A549 (cell line): ENCODE data around the gene ARMCX1. TPM values are rescaled to one million over a fixed set of nuclear protein-coding genes. Genes with fewer than 3 reads are reported as not detected.
"Not testable (repeated sequence)": the region's sequence is repeated elsewhere in the genome, so short reads cannot be mapped to it uniquely, and the experiment has no call there.

Source experiments
- ATAC-seq, 2 experiments: fragments of 200-7000 bp in 1 of 2; fragments of >200 bp in 1 of 2; cut with Nextera tagmentation in 1 of 2; cut with Tn5 transposase in 1 of 2; 3 replicates each; pipeline versions ENCODE4 v1.8.0 to v1.9.1; 2018 to 2020; ENCODE audit warnings: mild to moderate bottlenecking in 1 of 2, moderate library complexity in 1 of 2
- CTCF ChIA-PET: fragments of 300-600 bp; sonication (Branson Sonifier 250); formaldehyde crosslinking; extraction: SDS; loops from one replicate; lab custom pipeline; 2021; ENCODE audit warnings: antibody characterized with exemption, inconsistent platforms; lab: Yijun Ruan, JAX
- POLR2A ChIA-PET: fragments of 350-600 bp; formaldehyde crosslinking; extraction: SDS; loops from one replicate; lab custom pipeline; 2021; ENCODE audit warnings: antibody characterized with exemption, inconsistent platforms; lab: Yijun Ruan, JAX
- DNase-seq, 2 experiments: peaks; one replicate each; pipeline versions ENCODE4 v3.0.0 to v3.0.0-alpha.2; 2011 to 2016; ENCODE audit warnings: low read depth in 1 of 2, low spot score in 1 of 2
- FAIRE-seq: peaks from 2 replicates; lab custom pipeline; 2011; peaks lifted over from hg19 to GRCh38; lab: Jason Lieb, UNC
- H3K27ac ChIP-seq, 2 experiments: fragments of >200 bp; sonication (Bioruptor Twin); formaldehyde crosslinking; 3 replicates each; pipeline ENCODE4 v1.5.1; 2016 to 2017
- H3K4me1 ChIP-seq: fragments of >200 bp; sonication (Bioruptor Twin); formaldehyde crosslinking; 3 replicates; pipeline ENCODE4 v1.6.1; 2016
- H3K4me2 ChIP-seq: fragments of >200 bp; sonication (Bioruptor Twin); formaldehyde crosslinking; 3 replicates; pipeline ENCODE4 v1.6.1; 2016
- H3K4me3 ChIP-seq: fragments of >200 bp; sonication (Bioruptor Twin); formaldehyde crosslinking; 3 replicates; pipeline ENCODE4 v1.5.1; 2016
- H3K9me3 ChIP-seq: fragments of >200 bp; sonication (Bioruptor Twin); formaldehyde crosslinking; 3 replicates; pipeline ENCODE4 v1.6.1; 2016
- CEBPB ChIP-seq, 2 experiments: fragments of >200 bp in 1 of 2; sonication (Bioruptor Twin) in 1 of 2; formaldehyde crosslinking in 1 of 2; IDR thresholded peaks; 2 replicates each; pipeline ENCODE4 v1.6.1; 2012 to 2016
- CHD2 ChIP-seq: fragments of 150-350 bp; IDR thresholded peaks from 2 replicates; pipeline ENCODE4 v1.6.1; 2014; ENCODE audit warnings: low read length; ENCODE audit not compliant: partially characterized antibody
- CHD4 ChIP-seq: fragments of 200-600 bp; sonication (generic); IDR thresholded peaks from 2 replicates; pipeline ENCODE4 v1.6.1; 2016; ENCODE audit warnings: antibody characterized with exemption, mild to moderate bottlenecking, borderline replicate concordance
- FOSL2 ChIP-seq, 2 experiments: fragments of 450-650 bp in 1 of 2; fragments of >200 bp in 1 of 2; sonication (Bioruptor Twin) in 1 of 2; formaldehyde crosslinking; IDR thresholded peaks; 2 replicates each; pipeline versions ENCODE4 v1.5.0 to v1.6.1; 2016 to 2020; ENCODE audit warnings: mild to moderate bottlenecking in 1 of 2, moderate library complexity in 1 of 2
- HDAC2 ChIP-seq: fragments of 200-600 bp; sonication (generic); IDR thresholded peaks from 2 replicates; pipeline ENCODE4 v1.6.1; 2016
- KDM5A ChIP-seq: fragments of 200-600 bp; sonication (generic); IDR thresholded peaks from 2 replicates; pipeline ENCODE4 v1.6.1; 2016; ENCODE audit warnings: antibody characterized with exemption, mild to moderate bottlenecking
- MAFK ChIP-seq: fragments of 450-650 bp; IDR thresholded peaks from 2 replicates; pipeline ENCODE4 v1.6.1; 2014; ENCODE audit not compliant: partially characterized antibody
- POLR2A ChIP-seq: IDR thresholded peaks from 2 replicates; pipeline ENCODE4 v1.6.1; 2012; ENCODE audit warnings: mild to moderate bottlenecking, low read length
- RAD21 ChIP-seq, 2 experiments: fragments of >200 bp in 1 of 2; sonication (Bioruptor Twin) in 1 of 2; formaldehyde crosslinking in 1 of 2; IDR thresholded peaks in 1 of 2; conservative IDR thresholded peaks in 1 of 2; 2 replicates in 1 of 2; 3 replicates in 1 of 2; pipeline ENCODE4 v1.6.1; 2012 to 2018; ENCODE audit warnings: inconsistent platforms in 1 of 2
- RCOR1 ChIP-seq: fragments of 150-350 bp; IDR thresholded peaks from 2 replicates; pipeline ENCODE4 v1.6.1; 2014; ENCODE audit warnings: antibody characterized with exemption, low read length, low read depth
- RFX5 ChIP-seq: fragments of 450-650 bp; IDR thresholded peaks from 2 replicates; pipeline ENCODE4 v1.7.1; 2014; ENCODE audit warnings: antibody characterized with exemption, mild to moderate bottlenecking, moderate library complexity
- SMC3 ChIP-seq: fragments of >200 bp; sonication (Bioruptor Twin); formaldehyde crosslinking; IDR thresholded peaks from 3 replicates; pipeline ENCODE4 v1.6.1; 2018; ENCODE audit warnings: inconsistent platforms
- SREBF2 ChIP-seq: fragments of 450-650 bp; IDR thresholded peaks from 2 replicates; pipeline ENCODE4 v1.6.1; 2014; ENCODE audit warnings: mild to moderate bottlenecking, moderate library complexity
- TFCP2L1 ChIP-seq: fragments of 250-450 bp; sonication (Bioruptor Pico); IDR thresholded peaks from 2 replicates; pipeline ENCODE4 v1.5.0; 2021; ENCODE audit warnings: mild to moderate bottlenecking
- ZC3H11A ChIP-seq: fragments of 450-650 bp; IDR thresholded peaks from 2 replicates; pipeline ENCODE4 v1.6.1; 2014; ENCODE audit warnings: antibody characterized with exemption, mild to moderate bottlenecking
- ZNF302 ChIP-seq: fragments of 250-450 bp; sonication (Bioruptor Pico); IDR thresholded peaks from 2 replicates; pipeline ENCODE4 v1.9.0; 2021; ENCODE audit warnings: inconsistent platforms, mild to moderate bottlenecking, moderate library complexity
- WGBS: methylation state at CpG from one replicate; pipeline ENCODE4 v1.1.6; 2017; ENCODE audit errors: missing lambda C conversion rate; 5-methylcytosine and 5-hydroxymethylcytosine counted together
- polyA plus RNA-seq, 4 experiments: library from polyadenylated mRNA; depleted of rRNA in 3 of 4; stranded (reverse); fragments of >200 nt; fragmentation: RNase III in 1 of 4; extraction: RNeasy Plus Mini Kit Qiagen cat#74134 plus additional on column Dnase treatment in 1 of 4; gene quantifications; 2 replicates in 3 of 4; 3 replicates in 1 of 4; pipeline ENCODE4 v1.2.3, GENCODE V29; 2011 to 2017
- TF ChIP-seq, protein P1 (sequence below): IDR thresholded peaks from 2 replicates; pipeline ENCODE4 v1.6.1; 2012; ENCODE audit warnings: low read depth, borderline replicate concordance
- TF ChIP-seq, protein P2 (sequence below): fragments of >200 bp; sonication (Bioruptor Twin); formaldehyde crosslinking; IDR thresholded peaks from 3 replicates; pipeline ENCODE4 v1.5.1; 2016

ARMCX1 gene
- polyA plus RNA-seq, 2 of the 4 experiments (the other 2 are of a cell fraction) = 0.48 to 0.89 TPM

DNA sequence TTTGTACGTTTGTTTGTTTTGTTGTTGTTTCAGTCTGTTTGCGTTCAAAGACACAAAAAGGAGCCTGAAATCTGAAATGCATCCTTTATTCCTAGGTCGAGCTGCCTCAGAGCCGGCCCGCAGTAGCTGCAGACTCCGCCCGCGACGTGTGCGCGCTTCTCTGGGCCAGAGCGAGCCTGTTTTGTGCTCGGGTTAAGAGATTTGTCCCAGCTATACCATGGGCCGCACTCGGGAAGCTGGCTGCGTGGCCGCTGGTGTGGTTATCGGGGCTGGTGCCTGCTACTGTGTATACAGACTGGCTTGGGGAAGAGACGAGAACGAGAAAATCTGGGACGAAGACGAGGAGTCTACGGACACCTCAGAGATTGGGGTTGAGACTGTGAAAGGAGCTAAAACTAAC, 2.4 kb downstream of the ARMCX1 start:
- no peak for DNase-seq
- Histone ChIP-seq H3K4me2 (no peak overlapping the region), H3K4me3 (no peak overlapping the region), H3K4me1 (no peaks in the 10 kb centered on the region), H3K27ac (no peak overlapping the region)
- WGBS = 89% methylated on average over 23 of the region's 23 CpGs
- ChIA-PET CTCF (interaction anchor here (0.6 kb wide), 1 partner anchor 39 kb away, joined by 3 read pairs; no protein-coding TSS in a partner anchor), POLR2A (no interaction called here)
- FAIRE-seq = no peak
- TF ChIP-seq ZC3H11A = no peak
- TF ChIP-seq HDAC2 = no peak
- TF ChIP-seq RFX5 = no peak
- TF ChIP-seq KDM5A = no peak
- TF ChIP-seq, protein P1, sequence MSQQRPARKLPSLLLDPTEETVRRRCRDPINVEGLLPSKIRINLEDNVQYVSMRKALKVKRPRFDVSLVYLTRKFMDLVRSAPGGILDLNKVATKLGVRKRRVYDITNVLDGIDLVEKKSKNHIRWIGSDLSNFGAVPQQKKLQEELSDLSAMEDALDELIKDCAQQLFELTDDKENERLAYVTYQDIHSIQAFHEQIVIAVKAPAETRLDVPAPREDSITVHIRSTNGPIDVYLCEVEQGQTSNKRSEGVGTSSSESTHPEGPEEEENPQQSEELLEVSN = no peak
- no peak for TF ChIP-seq TFCP2L1 (CRISPR knock-in tag)
- no peak for TF ChIP-seq CHD4
- no peak for TF ChIP-seq POLR2A
- TF ChIP-seq, all 56 proteins: peak for 0
- no peaks in the 10 kb centered on the region for H3K9me3 ChIP-seq
- ATAC-seq = no peak

DNA sequence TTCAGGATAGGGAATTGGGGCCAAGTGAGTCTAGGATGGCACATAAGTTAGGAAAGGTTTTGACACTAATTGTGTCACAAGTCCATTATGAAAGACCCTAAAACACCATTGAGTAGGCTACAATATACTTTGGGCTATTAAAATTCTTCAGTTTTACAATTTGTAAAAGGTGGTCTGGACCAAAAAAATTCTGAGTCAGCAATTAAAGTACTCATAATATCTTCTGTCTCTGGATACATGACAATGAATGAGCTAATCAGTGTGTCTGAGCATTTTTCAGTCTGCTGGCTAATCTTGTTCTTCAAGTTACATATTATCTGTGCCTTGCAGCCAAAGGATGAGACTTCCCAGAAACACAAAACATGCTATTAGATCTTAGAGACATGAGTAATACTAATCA, 14.3 kb downstream of the ARMCX1 start:
- Histone ChIP-seq H3K9me3 (no peaks in the 10 kb centered on the region), H3K4me2 (no peak overlapping the region), H3K27ac (no peak overlapping the region), H3K4me1 (no peaks in the 10 kb centered on the region)
- DNase-seq (no peak), FAIRE-seq (no peak), ATAC-seq (no peak)
- TF ChIP-seq FOSL2 (IDR thresholded peaks at IDR 0.05) (no peak), FOSL2 (CRISPR knock-in tag; IDR thresholded peaks at IDR 0.05) (no peak), MAFK (peak; percentile 83), RFX5 (no peak), ZNF302 (no peak), SREBF2 (no peak)
- TF ChIP-seq, all 56 proteins: peak for 1
- ChIA-PET CTCF (no interaction called here), POLR2A (no interaction called here)
- no peak overlapping the region for H3K4me3 ChIP-seq

DNA sequence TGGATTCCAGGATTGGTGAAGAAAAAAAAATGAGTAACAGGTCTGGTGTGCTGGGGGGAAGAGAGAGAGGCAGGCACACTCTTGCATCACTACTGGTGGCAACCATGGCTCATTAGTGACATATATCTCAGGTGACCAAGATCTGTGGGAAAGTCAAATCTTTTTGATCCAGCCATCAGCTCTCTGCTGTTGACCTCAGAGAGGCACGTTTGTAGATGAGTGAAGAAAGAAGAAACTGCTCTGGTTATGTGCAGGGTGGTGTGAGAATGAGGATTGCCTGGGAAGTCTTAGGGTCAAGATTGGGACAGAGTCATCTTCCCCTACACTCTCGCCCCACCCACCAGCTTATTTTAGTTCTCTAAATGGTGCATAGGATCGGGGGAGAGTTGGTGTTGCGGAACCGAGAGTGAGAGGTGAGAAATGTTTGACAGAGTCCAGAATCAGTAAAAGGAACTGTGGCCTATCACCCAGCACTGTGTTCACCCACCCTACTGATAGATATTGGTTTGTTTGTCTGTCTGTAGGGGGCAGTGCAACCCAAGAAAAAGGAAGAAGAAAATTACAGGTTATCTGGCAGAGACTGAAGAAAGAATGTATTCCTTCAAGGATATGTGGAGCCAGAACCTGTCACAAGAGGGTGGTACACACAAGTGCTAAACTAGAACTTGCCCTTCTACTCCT, 45.5 kb downstream of the ARMCX1 start:
- Histone ChIP-seq H3K27ac (no peak overlapping the region), H3K9me3 (no peaks in the 10 kb centered on the region)
- peak; percentile 59 for FAIRE-seq
- WGBS = 0% methylated on average over 5 of the region's 5 CpGs
- TF ChIP-seq, protein P2, sequence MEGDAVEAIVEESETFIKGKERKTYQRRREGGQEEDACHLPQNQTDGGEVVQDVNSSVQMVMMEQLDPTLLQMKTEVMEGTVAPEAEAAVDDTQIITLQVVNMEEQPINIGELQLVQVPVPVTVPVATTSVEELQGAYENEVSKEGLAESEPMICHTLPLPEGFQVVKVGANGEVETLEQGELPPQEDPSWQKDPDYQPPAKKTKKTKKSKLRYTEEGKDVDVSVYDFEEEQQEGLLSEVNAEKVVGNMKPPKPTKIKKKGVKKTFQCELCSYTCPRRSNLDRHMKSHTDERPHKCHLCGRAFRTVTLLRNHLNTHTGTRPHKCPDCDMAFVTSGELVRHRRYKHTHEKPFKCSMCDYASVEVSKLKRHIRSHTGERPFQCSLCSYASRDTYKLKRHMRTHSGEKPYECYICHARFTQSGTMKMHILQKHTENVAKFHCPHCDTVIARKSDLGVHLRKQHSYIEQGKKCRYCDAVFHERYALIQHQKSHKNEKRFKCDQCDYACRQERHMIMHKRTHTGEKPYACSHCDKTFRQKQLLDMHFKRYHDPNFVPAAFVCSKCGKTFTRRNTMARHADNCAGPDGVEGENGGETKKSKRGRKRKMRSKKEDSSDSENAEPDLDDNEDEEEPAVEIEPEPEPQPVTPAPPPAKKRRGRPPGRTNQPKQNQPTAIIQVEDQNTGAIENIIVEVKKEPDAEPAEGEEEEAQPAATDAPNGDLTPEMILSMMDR = peak; percentile 71
- TF ChIP-seq CHD2 (no peak), SMC3 (peak; percentile 62; the same call in 2 of the 3 replicates), RCOR1 (no peak), RAD21 (conservative IDR thresholded peaks at IDR 0.05 in 1 of 2, IDR thresholded peaks at IDR 0.05 in 1 of 2) (peak; percentile 77 to 80), CEBPB (IDR thresholded peaks at IDR 0.05) (no peak)
- TF ChIP-seq, all 56 proteins: peak for 3
- CTCF ChIA-PET = interaction anchor here (0.7 to 1.8 kb wide), 9 partner anchors 9 to 215 kb away, joined by 3 to 7 read pairs (median 3); no protein-coding TSS in a partner anchor
- ATAC-seq = peak; percentile 88 to 94; a peak in 5 of 6 replicates
- Histone ChIP-seq H3K4me1 (no peaks in the 10 kb centered on the region), H3K4me3 (no peak overlapping the region), H3K4me2 (no peak overlapping the region)
- DNase-seq = peak; percentile 40 to 72
- POLR2A ChIA-PET = no interaction called here

DNA sequence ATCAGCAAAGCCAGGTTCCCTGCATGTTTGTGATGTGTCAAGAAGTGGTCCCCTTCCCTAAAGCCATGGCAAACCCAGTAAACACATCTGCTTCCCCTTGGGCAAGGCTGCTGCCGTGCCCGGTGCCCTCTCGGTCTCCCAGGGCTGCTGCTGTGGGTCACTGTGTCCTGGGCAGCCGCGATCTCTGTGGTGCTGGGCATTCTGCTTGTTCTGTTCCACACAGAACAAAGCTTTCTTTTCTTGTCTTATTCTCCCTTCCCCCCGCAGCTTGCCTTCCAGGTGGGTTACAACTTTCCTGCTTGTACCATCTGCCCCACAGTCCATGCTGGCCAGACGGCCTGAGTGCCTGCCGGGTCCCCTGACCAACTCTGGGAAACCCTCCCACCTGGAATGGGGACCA, 49.2 kb downstream of the ARMCX1 start:
- DNase-seq, ATAC-seq, H3K9me3 ChIP-seq, H3K4me1 ChIP-seq, H3K4me3 ChIP-seq, H3K27ac ChIP-seq, CTCF ChIA-PET, H3K4me2 ChIP-seq, POLR2A ChIA-PET: not testable (repeated sequence)
- WGBS = 60% methylated on average over 6 of the region's 8 CpGs
- peak; percentile 79 for FAIRE-seq
